ENCODE measurements around the gene ZG16.
"Not testable (repeated sequence)": the region's sequence is repeated elsewhere in the genome, so short reads cannot be mapped to it uniquely, and the experiment has no call there.

Gene ZG16

DNA sequence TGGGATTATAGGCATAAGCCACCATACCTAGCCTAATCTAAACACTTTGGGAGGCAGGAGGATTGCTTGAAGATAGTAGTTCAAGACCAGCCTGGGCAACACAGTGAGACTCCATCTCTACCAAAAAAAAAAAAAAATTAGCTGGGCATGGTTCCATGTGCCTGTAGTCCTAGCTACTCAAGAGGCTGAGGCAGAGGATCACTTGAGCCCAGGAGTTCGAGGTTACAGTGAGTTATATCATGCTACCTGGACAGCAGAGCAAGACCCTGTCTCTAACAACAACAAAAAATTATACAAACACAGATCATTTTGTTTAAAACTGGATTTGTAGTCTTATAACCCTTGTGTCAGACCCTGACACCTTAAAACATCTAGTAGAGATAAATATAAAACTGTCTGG, 24.5 kb upstream of the ZG16 start:
- DNase-seq = no peak

GRCh38 chr16:29756654-29757053, 21.4 kb upstream of the ZG16 start:
- DNase-seq = no peak

DNA sequence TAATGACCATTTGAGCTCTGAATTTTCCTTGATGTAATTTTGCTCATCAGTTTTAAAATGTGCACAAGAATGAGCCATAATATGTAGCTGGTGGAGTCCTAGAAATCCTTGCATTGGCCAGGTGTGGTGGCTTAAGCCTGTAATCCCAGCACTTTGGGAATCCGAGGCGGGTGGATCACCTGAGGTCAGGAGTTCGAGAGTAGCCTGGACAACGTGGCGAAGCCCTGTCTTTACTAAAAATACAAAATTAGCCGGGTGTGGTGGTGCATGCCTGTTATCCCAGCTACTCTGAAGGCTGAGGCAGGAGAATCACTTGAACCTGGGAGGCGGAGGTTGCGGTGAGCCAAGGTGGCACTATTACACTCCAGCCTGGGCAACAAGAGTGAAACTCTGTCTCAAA, 21.0 kb upstream of the ZG16 start:
- not testable (repeated sequence) for DNase-seq

- DNase-seq = peak; percentile 32
Measured at GRCh38 chr16:29757950-29758466, 20.0 kb upstream of the ZG16 start.

DNA sequence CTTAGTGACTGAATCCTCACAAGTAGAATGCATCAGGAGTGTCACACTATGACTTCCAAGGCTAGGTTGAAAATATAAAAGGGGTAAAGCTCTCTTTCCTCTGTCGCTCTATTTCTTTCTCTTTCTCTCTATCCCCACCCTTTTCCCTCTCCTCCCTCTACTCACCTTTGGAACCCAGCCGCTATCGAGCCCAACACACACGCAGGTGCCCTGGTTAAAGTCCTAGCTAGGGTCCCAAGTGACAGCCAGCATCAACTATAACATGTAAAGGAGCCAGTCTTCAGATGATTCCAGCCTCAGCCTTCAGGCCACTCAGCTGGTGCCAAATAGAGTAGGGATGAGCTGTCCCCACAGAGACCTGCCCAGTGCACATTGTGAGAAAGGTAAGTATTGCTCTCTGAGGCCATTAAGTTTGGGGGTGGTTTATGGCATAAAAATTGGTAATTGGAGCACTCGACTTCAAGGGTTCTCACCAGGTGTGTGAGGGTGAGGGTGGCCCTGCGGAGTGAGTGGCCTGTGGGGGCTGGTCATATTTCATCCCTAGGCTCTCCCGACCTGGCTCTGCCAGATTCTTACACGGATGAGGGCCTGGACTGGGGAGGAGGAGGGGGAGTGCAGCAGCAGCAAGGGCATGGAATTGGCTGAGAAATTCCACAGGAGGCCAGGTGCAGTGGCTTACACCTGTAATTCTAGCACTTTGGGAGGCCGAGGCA, 17.3 kb upstream of the ZG16 start:
- DNase-seq = no peak

DNA sequence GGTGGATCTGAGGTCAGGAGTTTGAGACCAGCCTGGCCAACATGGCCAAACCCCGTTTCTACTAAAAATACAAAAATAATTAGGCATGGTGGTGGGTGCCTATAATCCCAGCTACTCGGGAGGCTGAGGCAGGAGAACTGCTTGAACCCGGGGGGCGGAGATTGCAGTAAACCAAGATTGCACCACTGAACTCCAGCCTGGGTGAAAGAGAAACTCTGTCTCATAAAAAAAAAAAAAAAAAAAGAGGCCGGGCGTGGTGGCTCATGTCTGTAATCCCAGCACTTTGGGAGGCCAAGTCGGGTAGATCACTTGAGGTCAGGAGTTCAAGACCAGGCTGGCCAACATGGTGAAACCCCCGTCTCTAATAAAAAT, 16.8 kb upstream of the ZG16 start:
- DNase-seq = not testable (repeated sequence)

DNA sequence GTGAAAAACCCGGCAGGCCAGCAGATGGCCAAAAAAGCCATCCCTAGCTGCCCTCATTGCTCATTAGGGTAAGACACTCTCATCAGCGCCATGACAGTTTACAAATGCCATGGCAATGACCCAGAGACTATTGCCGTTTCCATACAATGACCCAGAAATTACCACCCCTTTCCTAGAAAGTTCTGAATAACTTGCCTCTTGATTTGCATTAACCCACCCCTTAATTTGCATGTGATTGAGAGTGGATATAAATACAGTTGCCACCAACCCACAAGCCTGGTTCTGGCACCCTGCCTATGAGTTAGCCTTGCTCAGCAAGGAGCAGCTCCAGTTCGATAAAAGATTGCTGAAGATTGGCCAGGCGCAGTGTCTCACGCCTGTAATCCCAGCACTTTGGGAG, 16.2 kb upstream of the ZG16 start:
- DNase-seq = no peak

GRCh38 chr16:29763326-29763725, 14.7 kb upstream of the ZG16 start:
- no peak for DNase-seq

DNA sequence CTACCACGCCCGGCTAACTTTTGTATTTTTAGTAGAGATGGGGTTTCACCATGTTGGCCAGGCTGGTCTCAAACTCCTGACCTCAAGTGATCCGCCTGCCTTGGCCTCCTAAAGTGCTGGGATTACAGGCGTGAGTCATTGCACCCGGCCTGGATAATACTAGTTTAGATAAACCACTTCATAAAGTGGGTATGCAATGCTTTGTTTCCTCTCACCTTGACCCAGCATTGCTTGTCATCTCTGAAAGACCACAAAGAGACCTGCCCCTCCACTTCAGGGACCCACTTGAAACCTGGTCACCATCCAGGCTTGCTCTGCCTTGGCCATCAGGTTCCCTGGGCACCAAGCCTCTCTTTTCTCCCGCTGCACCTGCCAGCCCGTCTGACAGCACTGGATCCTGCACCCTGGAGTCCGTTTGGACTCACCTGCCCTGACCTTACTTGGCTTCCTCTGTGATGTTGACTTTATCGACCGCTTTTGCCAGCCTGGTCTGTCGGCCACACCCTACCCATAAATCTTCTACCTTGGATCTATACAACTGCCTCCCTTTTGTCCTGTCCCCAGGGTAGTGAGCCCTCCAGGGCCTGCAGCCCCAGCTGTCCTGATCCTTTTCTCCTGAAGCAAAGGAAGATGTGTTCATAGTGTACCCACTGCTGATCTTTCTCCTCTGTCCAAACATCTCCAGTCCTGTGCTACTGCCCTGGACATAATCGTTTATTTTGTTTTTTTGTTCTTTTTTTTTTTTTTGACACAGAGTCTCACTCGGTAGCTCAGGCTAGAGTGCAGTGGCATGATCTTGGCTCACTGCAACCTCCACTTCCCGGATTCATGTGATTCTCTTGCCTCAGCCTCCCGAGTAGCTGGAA, 12.7 kb upstream of the ZG16 start:
- DNase-seq = no peak

DNA sequence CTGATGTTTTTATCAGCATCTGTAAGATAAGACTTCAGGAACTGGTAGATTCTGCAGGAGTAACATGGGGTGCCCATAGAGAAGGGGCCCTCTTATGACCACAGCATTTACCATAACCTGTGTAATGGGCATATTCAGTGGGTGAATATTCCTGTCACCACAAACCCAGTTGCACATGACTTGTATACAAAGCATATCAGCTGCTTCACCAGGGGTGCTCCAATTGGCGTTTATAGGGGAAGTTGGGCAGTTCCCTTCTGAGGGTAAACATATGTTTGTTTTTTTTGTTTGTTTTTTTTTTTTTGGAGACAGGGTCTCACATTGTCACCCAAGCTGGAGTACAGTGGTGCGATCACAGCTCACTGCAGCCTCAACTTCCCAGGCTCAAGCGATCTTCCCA, 11.5 kb upstream of the ZG16 start:
- DNase-seq = no peak

DNA sequence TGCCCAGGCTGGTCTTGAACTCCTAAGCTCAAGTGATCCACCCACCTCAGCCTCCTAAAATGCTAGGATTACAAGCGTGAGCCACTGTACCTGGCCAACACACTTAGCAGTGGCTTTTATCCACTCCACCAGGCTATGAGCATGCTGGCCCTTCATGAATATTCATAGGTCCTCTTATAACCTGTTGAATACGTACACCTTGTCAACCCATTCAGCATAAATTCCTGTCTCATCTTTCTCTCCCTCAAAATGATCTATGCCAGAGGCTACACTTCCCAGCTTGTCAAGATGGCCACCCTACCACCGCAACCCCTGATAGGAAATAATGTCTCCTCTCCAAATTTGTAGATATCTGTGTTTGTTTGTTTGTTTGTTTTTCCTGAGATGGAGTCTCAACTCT, 11.0 kb upstream of the ZG16 start:
- no peak for DNase-seq

- no peak for DNase-seq
Measured at GRCh38 chr16:29769507-29769906, 8.5 kb upstream of the ZG16 start.

DNA sequence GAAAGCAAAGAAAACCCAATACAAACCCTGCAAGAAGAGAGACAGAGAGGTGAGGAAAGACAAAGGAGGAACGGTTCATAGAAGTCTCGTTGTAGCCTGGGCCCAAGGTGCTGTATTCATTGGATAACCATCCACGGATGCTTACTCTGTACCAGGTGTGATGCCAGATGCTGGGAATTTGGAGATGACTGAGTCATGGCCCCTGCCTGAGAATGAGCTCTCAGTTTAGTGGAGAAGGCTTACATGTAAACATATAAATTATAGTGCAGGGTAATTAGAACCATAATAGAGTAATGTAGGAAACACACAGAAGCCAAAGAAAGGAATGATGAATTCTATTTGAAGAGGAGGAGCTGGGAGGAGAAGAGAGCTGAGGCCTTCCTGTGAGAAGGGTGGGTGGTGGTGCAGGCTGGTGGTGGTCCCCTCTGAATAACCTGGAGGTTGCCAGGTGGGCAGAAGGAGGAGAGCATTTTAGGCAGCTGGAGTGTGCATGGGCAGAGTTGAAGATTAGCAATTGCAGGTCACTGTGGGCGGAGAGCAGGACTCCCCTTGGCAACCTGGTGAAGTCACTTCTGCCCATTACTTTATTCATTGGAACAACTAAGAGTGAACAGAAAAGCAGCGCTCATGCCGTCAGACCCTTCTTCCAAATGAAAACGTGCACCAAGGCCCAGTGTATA, 7.7 kb upstream of the ZG16 start:
- no peak for DNase-seq

GRCh38 chr16:29772330-29772729, 5.7 kb upstream of the ZG16 start:
- DNase-seq = not testable (repeated sequence)

- DNase-seq = no peak
Measured at GRCh38 chr16:29774730-29775129, 3.3 kb upstream of the ZG16 start.

GRCh38 chr16:29775742-29776408, 2.2 kb upstream of the ZG16 start:
- DNase-seq = peak; percentile 10

DNA sequence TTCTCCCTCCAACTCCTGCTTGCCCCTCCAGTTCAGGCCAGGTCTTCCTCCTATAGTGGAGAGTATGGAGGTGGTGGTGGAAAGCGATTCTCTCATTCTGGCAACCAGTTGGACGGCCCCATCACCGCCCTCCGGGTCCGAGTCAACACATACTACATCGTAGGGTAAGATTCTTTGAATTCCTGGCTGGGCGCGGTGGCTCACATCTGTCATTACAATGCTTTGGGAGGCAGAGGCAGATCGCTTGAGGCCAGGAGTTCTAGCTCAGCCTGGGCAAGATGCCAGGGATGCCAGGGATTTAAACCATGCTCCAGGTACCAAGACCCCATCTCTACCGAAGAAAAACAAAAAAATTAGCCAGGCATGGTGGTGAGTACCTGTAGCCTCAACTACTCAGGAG, 1.4 kb downstream of the ZG16 start:
- no peak for DNase-seq

DNA sequence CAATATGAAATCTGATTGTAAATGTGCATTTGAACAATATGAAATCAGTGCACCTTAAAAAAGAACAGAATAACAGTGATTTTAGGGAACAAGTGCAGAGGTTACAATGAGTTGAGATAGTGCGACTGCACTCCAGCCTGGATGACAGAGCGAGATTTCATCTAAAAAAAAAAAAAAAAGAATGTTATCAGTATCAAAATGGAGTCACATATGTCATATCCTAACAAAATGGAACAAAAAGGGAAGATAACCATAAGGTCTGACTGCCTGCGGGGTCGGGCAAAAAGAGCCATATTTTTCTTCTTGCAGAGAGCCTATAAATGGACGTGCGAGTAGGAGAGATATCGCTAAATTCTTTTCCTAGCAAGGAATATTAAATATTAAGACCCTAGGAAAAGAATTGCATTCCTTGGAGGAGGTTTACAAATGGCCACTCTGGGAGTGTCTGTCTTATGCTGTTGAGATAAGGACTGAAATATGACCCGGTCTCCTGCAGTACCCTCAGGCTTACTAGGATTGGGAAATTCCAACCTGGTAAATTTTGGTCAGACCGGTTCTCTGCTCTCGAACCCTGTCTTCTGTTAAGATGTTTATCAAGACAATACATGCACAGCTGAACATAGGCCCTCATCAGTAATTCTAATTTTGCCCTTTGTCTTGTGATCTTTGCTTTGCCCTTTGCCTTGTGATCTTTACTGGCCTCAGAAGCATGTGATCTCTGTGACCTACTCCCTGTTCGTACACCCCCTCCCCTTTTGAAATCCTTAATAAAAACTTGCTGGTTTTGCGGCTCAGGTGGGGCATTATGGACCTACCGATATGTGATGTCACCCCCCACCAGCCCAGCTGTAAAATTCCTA, 5.3 kb downstream of the ZG16 start:
- DNase-seq = not testable (repeated sequence)

GRCh38 chr16:29784157-29784556, 6.1 kb downstream of the ZG16 start:
- no peak for DNase-seq

GRCh38 chr16:29784901-29785500, 6.9 kb downstream of the ZG16 start:
- peak; percentile 12 for DNase-seq

DNA sequence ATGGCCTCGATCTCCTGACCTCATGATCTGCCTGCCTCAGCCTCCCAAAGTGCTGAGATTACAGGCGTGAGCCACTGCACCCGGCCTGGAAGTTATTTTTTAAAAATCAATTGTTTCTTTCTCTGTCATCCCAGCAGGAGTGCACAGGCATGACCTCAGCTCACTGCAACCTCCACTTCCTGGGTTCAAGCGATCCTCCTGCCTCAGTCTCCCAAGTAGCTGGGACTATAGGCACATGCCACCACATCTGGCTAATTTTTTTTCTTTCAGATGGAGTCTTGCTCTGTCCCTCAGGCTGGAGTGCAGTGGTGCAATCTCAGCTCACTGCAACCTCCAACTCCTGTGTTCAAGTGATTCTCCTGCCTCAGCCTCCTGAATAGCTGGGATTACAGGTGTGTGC, 9.1 kb downstream of the ZG16 start:
- not testable (repeated sequence) for DNase-seq

DNA sequence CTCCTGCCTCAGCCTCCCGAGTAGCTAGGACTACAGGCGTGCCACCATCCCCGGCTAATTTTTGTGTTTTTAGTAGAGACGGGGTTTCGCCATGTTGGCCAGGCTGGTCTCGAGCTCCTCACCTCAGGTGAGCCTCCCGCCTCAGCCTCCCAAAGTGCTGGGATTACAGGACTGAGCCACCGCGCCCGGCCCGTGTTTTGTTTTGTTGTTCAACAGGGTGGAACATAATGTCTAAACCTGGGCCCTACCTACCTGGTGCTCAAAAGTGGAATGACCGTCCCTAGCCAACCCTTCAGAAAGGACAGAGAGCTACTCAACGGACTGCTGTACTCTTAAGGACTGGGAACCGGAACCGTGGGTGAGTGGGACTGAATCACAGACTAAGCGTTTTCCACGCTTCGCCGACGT, 11.7 kb downstream of the ZG16 start:
- DNase-seq = no peak
